HG02763 (cell line): Measurements from ENCODE around the gene MDGA2.

Experiments
- ATAC-seq: cut with Tn5 transposase; IDR thresholded peaks from one replicate; pipeline ENCODE4 v1.9.1; 2021; ENCODE audit warnings: mild to moderate bottlenecking, moderate library complexity; ENCODE audit not compliant: unreplicated experiment

MDGA2 gene

GRCh38 chr14:47507861-47508260 lies 167.5 kb downstream of the MDGA2 start:
- no peak for ATAC-seq

DNA sequence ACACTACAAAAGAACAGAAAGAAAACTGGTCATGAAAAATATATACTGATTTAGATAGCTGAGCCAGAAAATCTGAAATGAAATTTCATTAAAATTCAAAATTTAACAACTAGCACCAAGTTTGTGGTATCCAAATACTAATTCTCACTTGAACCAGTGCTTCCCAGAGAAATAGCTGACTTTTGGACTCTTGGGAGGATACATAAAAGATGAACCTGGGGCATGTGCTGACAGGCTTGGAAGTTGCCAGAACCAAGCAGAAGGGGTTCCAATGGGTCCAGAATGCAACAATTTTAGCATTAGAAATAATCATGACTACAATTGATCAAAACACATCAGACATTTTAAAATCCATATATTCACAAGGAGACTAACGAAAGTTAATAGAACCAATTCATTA lies 175.0 kb downstream of the MDGA2 start:
- no peak for ATAC-seq

GRCh38 chr14:47490766-47491165 lies 184.6 kb downstream of the MDGA2 start:
- ATAC-seq = no peak

- ATAC-seq = no peak
Observed at GRCh38 chr14:47490353-47490752, 185.1 kb downstream of the MDGA2 start.

DNA sequence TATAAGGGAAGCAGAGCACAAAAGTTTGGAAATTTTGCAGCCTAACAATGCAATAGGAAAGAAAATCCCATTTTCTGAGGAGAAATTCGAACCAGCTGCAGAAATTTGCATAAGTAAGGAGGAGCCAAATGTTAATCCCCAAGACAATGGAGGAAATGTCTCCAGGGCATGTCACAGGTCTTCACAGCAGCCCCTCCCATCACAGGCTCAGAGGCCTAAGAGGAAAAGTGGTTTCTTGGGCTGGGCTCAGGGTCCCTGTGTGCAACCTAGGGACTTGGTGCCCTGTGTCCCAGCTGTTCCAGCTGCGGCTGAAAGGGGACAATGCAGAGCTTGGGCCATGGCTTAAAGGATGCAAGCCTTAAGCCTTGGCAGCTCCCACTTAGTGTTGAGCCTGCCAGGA lies 190.0 kb downstream of the MDGA2 start:
- no peak for ATAC-seq

DNA sequence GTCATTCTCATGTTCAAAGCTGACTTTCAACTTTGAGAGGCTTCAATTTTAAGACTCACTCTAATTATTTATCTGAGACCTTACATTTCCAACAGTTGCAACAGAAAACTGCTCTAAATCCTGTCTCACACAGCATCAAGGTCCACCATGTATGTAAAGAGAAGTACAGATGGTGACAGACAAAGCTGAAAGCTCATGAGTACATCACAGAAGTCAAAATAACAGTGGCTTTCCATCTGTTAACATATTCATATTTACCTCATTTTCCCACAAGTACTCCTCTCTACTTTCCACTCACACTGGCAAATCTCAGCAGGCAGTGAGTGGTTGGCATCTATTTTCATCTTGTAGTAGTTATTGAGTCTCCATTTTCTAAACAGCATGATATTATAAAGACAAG lies 192.0 kb downstream of the MDGA2 start:
- no peak for ATAC-seq

GRCh38 chr14:47471075-47471474 lies 204.3 kb downstream of the MDGA2 start:
- no peak for ATAC-seq

DNA sequence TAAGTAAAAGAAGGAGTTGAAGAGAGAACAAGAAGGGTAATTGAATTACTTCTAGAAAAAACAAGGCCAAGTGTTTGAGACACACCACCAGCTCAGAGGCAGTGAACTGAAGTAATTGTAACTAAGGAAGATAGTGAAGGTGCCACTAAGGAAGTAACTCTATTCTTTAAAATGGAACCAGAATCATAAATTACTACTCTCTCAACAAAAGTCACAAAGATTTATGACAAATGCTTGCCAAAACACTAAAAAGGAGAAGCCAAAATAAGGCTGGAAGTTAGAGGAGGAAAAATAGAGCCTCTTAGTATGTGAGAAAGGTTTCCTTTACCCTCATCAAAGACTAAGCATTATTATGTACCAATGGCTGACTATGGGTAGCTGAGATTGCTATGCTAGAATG lies 208.5 kb downstream of the MDGA2 start:
- no peak for ATAC-seq

DNA sequence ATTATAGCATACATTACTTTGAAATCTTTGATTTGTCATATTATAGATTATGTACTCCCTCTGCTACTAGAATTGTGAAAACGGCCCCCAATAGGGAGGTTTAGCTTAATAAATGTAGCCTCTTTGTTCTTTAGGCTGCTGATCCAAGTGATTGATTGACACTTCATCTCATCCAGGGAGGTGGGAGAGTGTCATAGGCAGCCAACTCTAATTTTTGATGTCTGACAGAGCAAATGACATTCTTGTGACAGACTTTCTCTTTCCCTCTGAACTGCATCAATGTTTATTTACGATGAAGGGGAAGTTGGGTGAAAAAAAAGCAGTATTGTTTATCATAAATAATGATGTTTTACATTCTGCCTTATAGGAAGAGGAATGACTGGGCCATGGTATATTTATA lies 221.4 kb downstream of the MDGA2 start:
- no peak for ATAC-seq

DNA sequence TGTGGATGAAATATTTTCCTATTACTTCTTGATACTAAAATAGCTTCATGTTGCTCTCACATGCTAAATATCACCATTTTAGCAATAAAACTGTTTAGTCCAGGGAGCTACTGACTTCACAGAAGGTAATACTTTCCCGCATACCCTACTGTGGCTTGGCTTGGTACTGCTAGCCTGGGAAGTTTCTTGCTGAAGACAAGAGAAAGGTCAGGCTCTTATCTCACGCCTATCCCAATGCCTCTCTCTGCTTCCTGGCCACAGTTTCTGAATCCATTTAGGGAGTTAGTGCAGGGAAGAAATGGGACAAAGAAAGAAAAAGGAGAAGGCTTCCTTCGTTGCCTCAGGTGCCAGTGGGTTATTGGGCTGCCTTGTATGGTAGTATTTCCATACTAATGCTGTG lies 228.3 kb downstream of the MDGA2 start:
- no peak for ATAC-seq

- no peak for ATAC-seq
Observed at GRCh38 chr14:47442211-47442610, 233.2 kb downstream of the MDGA2 start.

DNA sequence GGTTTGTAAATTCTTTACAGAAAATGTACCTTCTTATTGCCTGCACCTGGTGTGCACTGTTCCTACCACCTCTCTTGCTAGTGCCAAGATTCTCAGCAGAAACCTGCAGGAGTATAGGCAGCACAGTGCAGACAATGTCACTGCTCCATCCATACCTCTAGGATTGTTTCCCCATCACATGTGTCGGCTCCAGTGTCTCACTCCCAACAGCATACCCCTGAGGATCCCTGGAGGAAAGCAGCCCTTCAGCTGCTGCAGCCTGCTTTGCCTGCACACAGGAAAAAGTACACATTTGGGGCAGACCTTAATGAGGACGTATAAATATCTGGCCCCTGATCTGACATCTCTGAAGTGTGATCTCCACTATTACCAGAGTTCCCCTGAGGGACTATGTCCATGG lies 235.5 kb downstream of the MDGA2 start:
- no peak for ATAC-seq

GRCh38 chr14:47438650-47439140 lies 236.7 kb downstream of the MDGA2 start:
- ATAC-seq = no peak

GRCh38 chr14:47435331-47435965 lies 240.0 kb downstream of the MDGA2 start:
- ATAC-seq = no peak

- ATAC-seq = no peak
Observed at GRCh38 chr14:47427629-47428028, 247.8 kb downstream of the MDGA2 start.

GRCh38 chr14:47425302-47425701 lies 250.1 kb downstream of the MDGA2 start:
- ATAC-seq = no peak

DNA sequence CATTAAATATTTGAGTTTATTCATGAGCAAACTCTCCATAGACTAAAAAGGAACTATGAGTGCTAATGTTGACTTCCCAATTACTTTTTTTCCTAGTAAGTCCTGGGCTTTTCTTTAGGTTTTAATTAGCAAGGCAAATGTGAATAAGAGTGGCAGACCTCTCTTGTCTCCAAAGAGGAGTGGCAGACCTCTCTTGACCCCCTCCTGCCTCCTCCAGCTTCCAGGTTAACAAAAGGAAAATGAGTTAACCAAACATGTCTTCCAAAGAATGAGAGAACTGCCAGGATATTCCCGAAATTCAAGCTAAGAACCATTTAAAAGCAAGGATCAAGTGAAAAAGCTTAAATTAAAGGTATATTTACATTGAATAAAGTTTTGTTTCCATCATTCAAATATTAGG lies 253.2 kb downstream of the MDGA2 start:
- no peak for ATAC-seq

DNA sequence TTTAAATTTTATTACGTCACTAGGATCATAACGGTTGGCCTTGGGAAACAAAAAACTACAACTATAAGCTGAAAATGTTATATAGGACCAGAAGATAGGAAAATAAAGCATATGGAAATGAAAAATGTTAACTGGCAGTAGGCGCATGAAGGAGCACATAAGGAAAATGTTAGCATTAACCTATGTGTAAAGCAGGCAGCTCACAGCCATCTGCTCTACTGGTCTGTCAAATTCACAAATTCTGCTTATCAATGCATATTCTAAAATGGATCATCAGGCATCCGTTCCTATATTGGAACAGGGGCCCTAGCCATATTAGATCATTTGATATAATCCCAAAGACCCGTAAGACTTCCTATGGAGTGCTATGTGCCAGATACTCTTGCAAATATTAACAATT lies 263.9 kb downstream of the MDGA2 start:
- ATAC-seq = no peak

DNA sequence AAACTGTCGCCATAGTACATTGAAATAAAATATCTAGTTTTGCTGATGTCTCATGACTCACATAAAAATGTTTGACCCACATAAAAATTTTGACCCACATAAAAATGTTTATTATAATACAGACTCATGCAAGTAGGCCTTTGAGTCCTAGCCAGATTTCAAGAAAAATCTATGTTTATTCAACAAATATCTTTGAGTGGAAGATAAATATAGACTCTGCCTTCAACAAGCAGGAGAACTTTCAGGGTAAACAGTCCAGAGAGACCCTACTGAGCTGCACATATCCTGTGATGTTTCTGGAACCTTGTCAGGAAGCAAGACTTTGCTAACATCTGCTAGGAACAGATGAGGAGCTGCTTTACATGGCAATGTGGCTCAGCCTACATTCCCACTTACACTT lies 283.1 kb downstream of the MDGA2 start:
- ATAC-seq = no peak

DNA sequence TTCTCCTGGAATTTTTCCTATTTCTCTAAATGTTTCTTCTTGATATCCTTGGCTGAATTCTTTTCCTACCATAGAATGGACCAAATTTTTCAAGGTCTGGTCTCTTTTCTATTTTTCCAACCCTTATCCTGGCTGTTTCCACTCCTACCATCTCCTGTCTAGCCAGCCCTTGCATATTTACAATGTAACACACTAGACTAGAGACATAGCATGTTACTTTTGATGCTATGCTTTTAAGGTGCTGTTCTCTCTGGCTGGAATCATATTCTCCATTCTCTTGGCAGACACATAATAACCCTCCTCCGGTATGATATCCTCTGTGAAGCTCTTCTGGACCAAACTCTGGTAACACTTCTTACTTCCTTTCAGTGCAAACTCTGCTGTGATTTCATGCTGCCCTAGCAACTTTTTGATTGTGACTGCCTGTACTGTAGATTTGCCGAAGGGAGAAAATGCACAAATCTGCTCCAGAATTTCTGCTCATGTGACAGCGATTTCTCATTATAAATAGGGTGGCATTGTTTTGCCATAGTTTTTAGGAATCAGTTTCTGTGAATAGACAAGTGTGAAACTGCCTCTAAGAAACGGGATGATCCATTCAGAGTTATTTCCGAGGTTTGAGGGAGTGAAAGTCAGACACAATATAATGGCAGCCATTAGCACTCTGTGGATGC lies 284.4 kb downstream of the MDGA2 start:
- ATAC-seq = no peak

- ATAC-seq = no peak
Observed at GRCh38 chr14:47389535-47389934, 285.9 kb downstream of the MDGA2 start.

DNA sequence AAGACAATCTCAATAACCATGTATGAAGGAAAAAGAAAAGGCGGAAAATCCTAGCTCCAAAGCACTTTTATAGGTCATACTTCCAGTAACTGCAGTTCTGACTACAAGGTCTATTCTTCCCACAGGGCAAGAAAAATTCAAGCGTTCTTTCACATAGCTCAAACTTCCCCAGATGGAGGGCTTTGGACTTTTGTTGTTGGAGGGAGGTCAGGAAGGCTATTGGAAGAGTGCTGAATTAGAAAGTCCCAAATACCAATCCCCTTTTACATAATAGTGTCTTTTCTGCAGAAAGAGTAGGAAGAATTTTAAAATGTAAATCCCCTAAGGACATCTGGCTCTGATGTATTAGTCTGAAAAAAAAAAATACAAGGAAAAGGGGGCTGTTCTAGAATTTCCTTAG lies 309.4 kb downstream of the MDGA2 start:
- no peak for ATAC-seq

GRCh38 chr14:47365233-47365632 lies 310.2 kb downstream of the MDGA2 start:
- ATAC-seq = no peak
